Trophoblast cell (in vitro differentiated cells and primary cell): ENCODE measurements around the gene TACC2.

Experiments used
- DNase-seq, 2 donors: peaks; one replicate each; pipeline ENCODE4 v3.0.0-alpha.2; 2016
- H2AFZ ChIP-seq: 2 replicates; pipeline ENCODE4 v1.6.1; 2013; ENCODE audit warnings: low read length, moderate library complexity, mild to moderate bottlenecking; ENCODE audit not compliant: insufficient read depth, poor library complexity
- H2AK5ac ChIP-seq: 2 replicates; pipeline ENCODE4 v1.6.1; 2013; ENCODE audit warnings: mild to moderate bottlenecking, low read length
- H2BK120ac ChIP-seq: 2 replicates; pipeline ENCODE4 v1.6.1; 2013; ENCODE audit warnings: low read length, mild to moderate bottlenecking, moderate library complexity; ENCODE audit not compliant: insufficient read depth, poor library complexity
- H2BK12ac ChIP-seq: 2 replicates; pipeline ENCODE4 v1.6.1; 2013; ENCODE audit warnings: mild to moderate bottlenecking, low read length, moderate library complexity
- H2BK5ac ChIP-seq: 2 replicates; pipeline ENCODE4 v1.6.1; 2013; ENCODE audit warnings: low read length, low read depth, moderate library complexity, mild to moderate bottlenecking; ENCODE audit not compliant: poor library complexity
- H3K14ac ChIP-seq: 2 replicates; pipeline ENCODE4 v1.6.1; 2013; ENCODE audit warnings: mild to moderate bottlenecking, low read length
- H3K18ac ChIP-seq: 2 replicates; pipeline ENCODE4 v1.6.1; 2013; ENCODE audit warnings: mild to moderate bottlenecking, low read length
- H3K23ac ChIP-seq: 2 replicates; pipeline ENCODE4 v1.6.1; 2013; ENCODE audit warnings: low read length
- H3K27ac ChIP-seq: 2 replicates; pipeline ENCODE4 v1.5.1; 2013; ENCODE audit warnings: low read depth, mild to moderate bottlenecking, inconsistent platforms, low read length, moderate library complexity
- H3K27me3 ChIP-seq: 2 replicates; pipeline ENCODE4 v1.6.1; 2013; ENCODE audit warnings: inconsistent platforms, mild to moderate bottlenecking, low read length, moderate library complexity; ENCODE audit not compliant: insufficient read depth
- H3K36me3 ChIP-seq, 2 experiments: 1 replicate in 1 of 2; 2 replicates in 1 of 2; pipeline ENCODE4 v1.6.1; 2013; ENCODE audit warnings: low read length in 2 of 2, mild to moderate bottlenecking in 2 of 2, moderate library complexity in 1 of 2; ENCODE audit not compliant: insufficient read depth in 2 of 2, control insufficient read depth in 1 of 2
- H3K4ac ChIP-seq: 2 replicates; pipeline ENCODE4 v1.6.1; 2013; ENCODE audit warnings: low read depth, mild to moderate bottlenecking, low read length, moderate library complexity
- H3K4me1 ChIP-seq, 2 experiments: 1 replicate in 1 of 2; 2 replicates in 1 of 2; pipeline ENCODE4 v1.6.1; 2013; ENCODE audit warnings: low read length in 2 of 2, mild to moderate bottlenecking in 2 of 2, moderate library complexity in 1 of 2; ENCODE audit not compliant: insufficient read depth in 2 of 2, control insufficient read depth in 1 of 2
- H3K4me2 ChIP-seq: 2 replicates; pipeline ENCODE4 v1.6.1; 2013; ENCODE audit warnings: inconsistent platforms, mild to moderate bottlenecking, low read length, moderate library complexity
- H3K4me3 ChIP-seq: 2 replicates; pipeline ENCODE4 v1.5.1; 2013; ENCODE audit warnings: mild to moderate bottlenecking, low read depth, low read length, inconsistent platforms
- H3K79me1 ChIP-seq: one replicate; pipeline ENCODE4 v1.6.1; 2013; ENCODE audit warnings: low read length
- H3K79me2 ChIP-seq: 2 replicates; pipeline ENCODE4 v1.6.1; 2013; ENCODE audit warnings: low read length, mild to moderate bottlenecking; ENCODE audit not compliant: control insufficient read depth, insufficient read depth, poor library complexity
- H3K9ac ChIP-seq: 2 replicates; pipeline ENCODE4 v1.6.1; 2013; ENCODE audit warnings: mild to moderate bottlenecking, low read length
- H3K9me3 ChIP-seq: 2 replicates; pipeline ENCODE4 v1.6.1; 2013; ENCODE audit warnings: low read depth, mild to moderate bottlenecking, control low read depth, inconsistent platforms, low read length; ENCODE audit not compliant: insufficient read depth
- H4K12ac ChIP-seq: 2 replicates; pipeline ENCODE4 v1.6.1; 2013; ENCODE audit warnings: low read depth, mild to moderate bottlenecking, low read length, moderate library complexity
- H4K8ac ChIP-seq: 2 replicates; pipeline ENCODE4 v1.6.1; 2013; ENCODE audit warnings: low read depth, mild to moderate bottlenecking, low read length, moderate library complexity
- H4K91ac ChIP-seq: one replicate; pipeline ENCODE4 v1.6.1; 2013; ENCODE audit warnings: low read depth, mild to moderate bottlenecking, low read length, moderate library complexity
- WGBS: extraction: QIAGEN DNeasy Blood & Tissue Kit; methylation state at CpG from one replicate; pipeline ENCODE4 v1.1.7; 2013; ENCODE audit warnings: missing lambda C conversion rate; ENCODE audit not compliant: insufficient read length, insufficient coverage; ENCODE audit errors: extremely low coverage; 5-methylcytosine and 5-hydroxymethylcytosine counted together

The TACC2 gene

GRCh38 chr10:122273966-122274545 lies 285.1 kb downstream of the TACC2 start:
- H4K8ac ChIP-seq: no peak overlapping the region
- no CpG with 5 or more reads among the region's 10 CpGs for WGBS
- H3K23ac ChIP-seq: no peak overlapping the region
- H3K4me2 ChIP-seq: no peak overlapping the region
- no peak overlapping the region for H4K12ac ChIP-seq
- peaks cover 2% of the 10 kb centered on the region for H3K9me3 ChIP-seq
- no peak overlapping the region for H3K4ac ChIP-seq
- H3K36me3 ChIP-seq: no peaks in the 10 kb centered on the region
- H2BK12ac ChIP-seq: no peak overlapping the region
- no peaks in the 10 kb centered on the region for H3K27me3 ChIP-seq
- H2AFZ ChIP-seq: no peak overlapping the region
- no peak overlapping the region for H2AK5ac ChIP-seq
- H3K27ac ChIP-seq: no peak overlapping the region
- no peaks in the 10 kb centered on the region for H3K79me1 ChIP-seq
- H3K4me3 ChIP-seq: no peak overlapping the region
- no peaks in the 10 kb centered on the region for H3K4me1 ChIP-seq
- H3K14ac ChIP-seq: no peak overlapping the region
- H3K9ac ChIP-seq: no peak overlapping the region
- no peak overlapping the region for H2BK5ac ChIP-seq
- H3K18ac ChIP-seq: no peak overlapping the region
- no peaks in the 10 kb centered on the region for H3K79me2 ChIP-seq
- H2BK120ac ChIP-seq: no peak overlapping the region
- H4K91ac ChIP-seq: no peak overlapping the region
- no peak for DNase-seq

- no peak overlapping the region for H4K8ac ChIP-seq
- no CpG with 5 or more reads among the region's 6 CpGs for WGBS
- H3K36me3 ChIP-seq: no peaks in the 10 kb centered on the region
- no peak overlapping the region for H2BK120ac ChIP-seq
- no peak overlapping the region for H3K4ac ChIP-seq
- no peaks in the 10 kb centered on the region for H3K79me2 ChIP-seq
- H3K4me3 ChIP-seq: no peak overlapping the region
- H2BK5ac ChIP-seq: no peak overlapping the region
- H4K12ac ChIP-seq: no peak overlapping the region
- no peak overlapping the region for H3K4me2 ChIP-seq
- H2AK5ac ChIP-seq: no peak overlapping the region
- H4K91ac ChIP-seq: no peak overlapping the region
- no peak overlapping the region for H3K27ac ChIP-seq
- no peak overlapping the region for H2BK12ac ChIP-seq
- H3K23ac ChIP-seq: no peak overlapping the region
- H2AFZ ChIP-seq: no peak overlapping the region
- H3K27me3 ChIP-seq: no peaks in the 10 kb centered on the region
- H3K14ac ChIP-seq: no peak overlapping the region
- H3K9me3 ChIP-seq: peaks cover 2% of the 10 kb centered on the region
- DNase-seq: peak; percentile 22 to 48
- H3K4me1 ChIP-seq: no peaks in the 10 kb centered on the region
- H3K18ac ChIP-seq: no peak overlapping the region
- no peaks in the 10 kb centered on the region for H3K79me1 ChIP-seq
- H3K9ac ChIP-seq: no peak overlapping the region
These were observed 287.7 kb downstream of the TACC2 start for GRCh38 chr10:122276611-122277208.

- H4K91ac ChIP-seq: no peak overlapping the region
- no CpG with 5 or more reads among the region's 10 CpGs for WGBS
- no peak overlapping the region for H3K4ac ChIP-seq
- no peaks in the 10 kb centered on the region for H3K79me1 ChIP-seq
- no peak overlapping the region for H2BK120ac ChIP-seq
- H3K4me1 ChIP-seq: no peaks in the 10 kb centered on the region
- no peak overlapping the region for H3K4me2 ChIP-seq
- H2BK12ac ChIP-seq: no peak overlapping the region
- H3K27me3 ChIP-seq: no peaks in the 10 kb centered on the region
- H3K27ac ChIP-seq: no peak overlapping the region
- H3K23ac ChIP-seq: peak overlapping the region; percentile 58
- H3K79me2 ChIP-seq: no peaks in the 10 kb centered on the region
- H3K9me3 ChIP-seq: peaks cover 2% of the 10 kb centered on the region
- H2AFZ ChIP-seq: no peak overlapping the region
- no peak overlapping the region for H3K18ac ChIP-seq
- no peaks in the 10 kb centered on the region for H3K36me3 ChIP-seq
- H3K14ac ChIP-seq: no peak overlapping the region
- H4K12ac ChIP-seq: no peak overlapping the region
- no peak overlapping the region for H3K4me3 ChIP-seq
- H3K9ac ChIP-seq: no peak overlapping the region
- H2BK5ac ChIP-seq: no peak overlapping the region
- no peak overlapping the region for H4K8ac ChIP-seq
- H2AK5ac ChIP-seq: no peak overlapping the region
- no peak for DNase-seq
These were observed 288.7 kb downstream of the TACC2 start for GRCh38 chr10:122277526-122278136.

GRCh38 chr10:122279725-122280141 lies 290.8 kb downstream of the TACC2 start:
- H2AK5ac ChIP-seq: no peak overlapping the region
- H3K23ac ChIP-seq: no peak overlapping the region
- no peak overlapping the region for H3K4ac ChIP-seq
- H2BK5ac ChIP-seq: no peak overlapping the region
- H3K79me1 ChIP-seq: no peaks in the 10 kb centered on the region
- no CpG with 5 or more reads among the region's 9 CpGs for WGBS
- H3K27ac ChIP-seq: no peak overlapping the region
- no peaks in the 10 kb centered on the region for H3K4me1 ChIP-seq
- H3K18ac ChIP-seq: no peak overlapping the region
- no peak overlapping the region for H4K91ac ChIP-seq
- H3K36me3 ChIP-seq: no peaks in the 10 kb centered on the region
- DNase-seq: peak; percentile 53 to 82
- no peak overlapping the region for H3K4me2 ChIP-seq
- no peak overlapping the region for H3K4me3 ChIP-seq
- H4K12ac ChIP-seq: no peak overlapping the region
- no peaks in the 10 kb centered on the region for H3K27me3 ChIP-seq
- no peaks in the 10 kb centered on the region for H3K79me2 ChIP-seq
- H2BK120ac ChIP-seq: no peak overlapping the region
- no peak overlapping the region for H2BK12ac ChIP-seq
- no peak overlapping the region for H2AFZ ChIP-seq
- H3K9me3 ChIP-seq: peaks cover 2% of the 10 kb centered on the region
- H3K14ac ChIP-seq: no peak overlapping the region
- H4K8ac ChIP-seq: no peak overlapping the region
- H3K9ac ChIP-seq: no peak overlapping the region
